Measurements from ENCODE around the gene ZMIZ1. TPM values are rescaled to one million over a fixed set of nuclear protein-coding genes. Genes with fewer than 3 reads are reported as not detected.

ZMIZ1 gene
- total RNA-seq, 1 experiment from 2014 or later: 35.8 TPM

- peaks cover 16% of the 10 kb centered on the region for H3K4me1 ChIP-seq (ENCODE audit: insufficient read depth, low read length, poor library complexity, severe bottlenecking)
- H3K27me3 ChIP-seq (replicated peaks; ENCODE audit: insufficient read depth, low read depth, low read length, poor library complexity): no peaks in the 10 kb centered on the region
- H3K4me3 ChIP-seq (ENCODE audit: low read depth, low read length, poor library complexity, severe bottlenecking): no peak overlapping the region
- intact Hi-C loops (cut with micrococcal nuclease; ENCODE audit: unreplicated experiment): no loop called here
- no peak overlapping the region for H3K27ac ChIP-seq (ENCODE audit: low read depth, low read length, poor library complexity, severe bottlenecking)
- POLR2A ChIA-PET (ENCODE audit: low non-redundant PET): no interaction called here
- TF ChIP-seq, protein P1, sequence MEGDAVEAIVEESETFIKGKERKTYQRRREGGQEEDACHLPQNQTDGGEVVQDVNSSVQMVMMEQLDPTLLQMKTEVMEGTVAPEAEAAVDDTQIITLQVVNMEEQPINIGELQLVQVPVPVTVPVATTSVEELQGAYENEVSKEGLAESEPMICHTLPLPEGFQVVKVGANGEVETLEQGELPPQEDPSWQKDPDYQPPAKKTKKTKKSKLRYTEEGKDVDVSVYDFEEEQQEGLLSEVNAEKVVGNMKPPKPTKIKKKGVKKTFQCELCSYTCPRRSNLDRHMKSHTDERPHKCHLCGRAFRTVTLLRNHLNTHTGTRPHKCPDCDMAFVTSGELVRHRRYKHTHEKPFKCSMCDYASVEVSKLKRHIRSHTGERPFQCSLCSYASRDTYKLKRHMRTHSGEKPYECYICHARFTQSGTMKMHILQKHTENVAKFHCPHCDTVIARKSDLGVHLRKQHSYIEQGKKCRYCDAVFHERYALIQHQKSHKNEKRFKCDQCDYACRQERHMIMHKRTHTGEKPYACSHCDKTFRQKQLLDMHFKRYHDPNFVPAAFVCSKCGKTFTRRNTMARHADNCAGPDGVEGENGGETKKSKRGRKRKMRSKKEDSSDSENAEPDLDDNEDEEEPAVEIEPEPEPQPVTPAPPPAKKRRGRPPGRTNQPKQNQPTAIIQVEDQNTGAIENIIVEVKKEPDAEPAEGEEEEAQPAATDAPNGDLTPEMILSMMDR (conservative IDR thresholded peaks at IDR 0.05; ENCODE audit: low read depth, low read length): no peak
- no peak for TF ChIP-seq EZH2 (IDR thresholded peaks at IDR 0.05; ENCODE audit: borderline replicate concordance, low read depth, low read length, poor library complexity, severe bottlenecking)
- no peaks in the 10 kb centered on the region for H3K36me3 ChIP-seq (ENCODE audit: insufficient read depth, low read length, poor library complexity, severe bottlenecking)
- BruUV-seq (replicated peaks): no TSS peak
- no peak for DNase-seq (ENCODE audit: low spot score)
- no peaks in the 10 kb centered on the region for H3K9me3 ChIP-seq (ENCODE audit: low read depth, low read length, poor library complexity, severe bottlenecking)
- CTCF ChIA-PET: no interaction called here
Observed at GRCh38 chr10:79176949-79177602, 108.3 kb downstream of the ZMIZ1 start.

GRCh38 chr10:79178070-79178576 is 109.4 kb downstream of the ZMIZ1 start:
- ChIA-PET POLR2A (ENCODE audit: low non-redundant PET) (no interaction called here), CTCF (no interaction called here)
- no peak for TF ChIP-seq EZH2 (IDR thresholded peaks at IDR 0.05; ENCODE audit: borderline replicate concordance, low read depth, low read length, poor library complexity, severe bottlenecking)
- TF ChIP-seq, protein P1 (conservative IDR thresholded peaks at IDR 0.05; ENCODE audit: low read depth, low read length): no peak
- no peaks in the 10 kb centered on the region for H3K27me3 ChIP-seq (replicated peaks; ENCODE audit: insufficient read depth, low read depth, low read length, poor library complexity)
- no peak for DNase-seq (ENCODE audit: low spot score)
- no TSS peak for BruUV-seq (replicated peaks)
- peaks cover 16% of the 10 kb centered on the region for H3K4me1 ChIP-seq (ENCODE audit: insufficient read depth, low read length, poor library complexity, severe bottlenecking)
- no peaks in the 10 kb centered on the region for H3K9me3 ChIP-seq (ENCODE audit: low read depth, low read length, poor library complexity, severe bottlenecking)
- intact Hi-C loops (cut with micrococcal nuclease; ENCODE audit: unreplicated experiment): no loop called here
- no peaks in the 10 kb centered on the region for H3K36me3 ChIP-seq (ENCODE audit: insufficient read depth, low read length, poor library complexity, severe bottlenecking)
- no peak overlapping the region for H3K4me3 ChIP-seq (ENCODE audit: low read depth, low read length, poor library complexity, severe bottlenecking)
- H3K27ac ChIP-seq (ENCODE audit: low read depth, low read length, poor library complexity, severe bottlenecking): no peak overlapping the region

GRCh38 chr10:79178614-79179163 is 109.9 kb downstream of the ZMIZ1 start:
- no peak overlapping the region for H3K27ac ChIP-seq (ENCODE audit: low read depth, low read length, poor library complexity, severe bottlenecking)
- peaks cover 16% of the 10 kb centered on the region for H3K4me1 ChIP-seq (ENCODE audit: insufficient read depth, low read length, poor library complexity, severe bottlenecking)
- CTCF ChIA-PET: no interaction called here
- H3K27me3 ChIP-seq (replicated peaks; ENCODE audit: insufficient read depth, low read depth, low read length, poor library complexity): no peaks in the 10 kb centered on the region
- no peak overlapping the region for H3K4me3 ChIP-seq (ENCODE audit: low read depth, low read length, poor library complexity, severe bottlenecking)
- TF ChIP-seq, protein P1 (conservative IDR thresholded peaks at IDR 0.05; ENCODE audit: low read depth, low read length): no peak
- TF ChIP-seq EZH2 (IDR thresholded peaks at IDR 0.05; ENCODE audit: borderline replicate concordance, low read depth, low read length, poor library complexity, severe bottlenecking): no peak
- DNase-seq (ENCODE audit: low spot score): peak; percentile 30
- H3K9me3 ChIP-seq (ENCODE audit: low read depth, low read length, poor library complexity, severe bottlenecking): no peaks in the 10 kb centered on the region
- no peaks in the 10 kb centered on the region for H3K36me3 ChIP-seq (ENCODE audit: insufficient read depth, low read length, poor library complexity, severe bottlenecking)
- intact Hi-C loops (cut with micrococcal nuclease; ENCODE audit: unreplicated experiment): no loop called here
- POLR2A ChIA-PET (ENCODE audit: low non-redundant PET): no interaction called here
- no TSS peak for BruUV-seq (replicated peaks)
